ENCODE measurements around the gene MXD3. TPM values are rescaled to one million over a fixed set of nuclear protein-coding genes. Genes with fewer than 3 reads are reported as not detected.

MXD3 gene
- total and polyA plus RNA-seq, 10 of the 15 experiments (the other 5 are each of a cell fraction or from before 2014, with no cell fraction given), result 0.24 to 29.8 (median 13.5) TPM

DNA sequence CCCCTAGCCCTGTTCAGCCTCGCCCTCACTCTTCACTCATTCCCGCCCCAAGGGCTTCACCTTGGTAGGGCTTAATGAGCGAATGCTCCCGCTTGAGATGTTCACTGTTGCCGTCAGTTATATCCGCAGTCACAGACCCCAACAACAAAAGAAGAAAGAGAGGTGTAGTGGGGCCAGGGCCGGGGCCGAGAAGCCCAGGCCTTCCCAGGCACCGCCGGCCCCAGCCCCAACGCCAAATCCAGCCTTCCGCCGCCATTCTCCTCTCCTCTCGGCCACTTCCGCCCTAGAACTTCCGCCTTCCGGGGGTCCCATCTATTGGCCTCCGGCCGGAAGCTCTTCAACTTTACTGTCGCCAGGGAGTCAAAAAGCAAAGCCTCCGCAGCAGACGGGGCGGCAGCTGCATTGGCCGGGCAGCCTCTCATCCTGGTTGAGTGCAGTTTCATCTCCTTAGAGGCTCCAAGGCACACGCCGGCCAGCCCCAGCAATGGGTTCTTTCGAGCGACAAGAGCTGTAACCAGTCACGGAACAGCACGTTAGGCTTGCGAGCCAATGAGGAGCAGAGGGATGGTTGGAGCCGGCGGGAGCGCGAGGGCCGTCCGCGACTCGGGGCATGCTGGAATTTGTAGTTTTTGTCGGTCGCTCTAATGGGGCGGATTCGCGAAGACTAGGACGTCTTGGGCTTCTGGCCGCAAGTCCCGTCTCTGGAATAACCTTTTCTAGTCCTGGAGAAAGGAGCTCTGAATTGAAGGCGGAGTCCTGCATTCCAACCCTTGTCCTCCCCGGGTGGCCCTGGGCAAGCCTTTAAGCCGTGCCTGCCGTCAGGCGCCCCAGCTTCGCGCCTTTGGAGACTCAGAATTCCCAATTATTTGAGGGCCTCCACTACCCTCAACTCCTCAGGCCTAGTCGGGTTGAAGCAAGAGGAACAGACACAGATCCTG, 40.0 kb upstream of the MXD3 start, which contains the start of gene LMAN2 (continued):
- TF ChIP-seq ZBTB4 (CRISPR knock-in tag; IDR thresholded peaks at IDR 0.05) (no peak), RBBP5 (conservative IDR thresholded peaks at IDR 0.05) (0 out of 2 replicates have a peak, but pooled peaks have one; percentile 78), JUNB (IDR thresholded peaks at IDR 0.05) (no peak), ZSCAN29 (IDR thresholded peaks at IDR 0.05) (no peak), RUNX3 (IDR thresholded peaks at IDR 0.05; ENCODE audit: low read length) (peak; percentile 69), CHD2 (IDR thresholded peaks at IDR 0.05; ENCODE audit: borderline replicate concordance, low read depth, low read length) (peak; percentile 95), ESRRA (IDR thresholded peaks at IDR 0.05; ENCODE audit: low read length) (no peak), SIN3A (IDR thresholded peaks at IDR 0.05; ENCODE audit: low read depth, low read length) (peak; percentile 74; the same call in 1 of the 2 replicates), PAX5 (IDR thresholded peaks at IDR 0.05; ENCODE audit: borderline replicate concordance, low read depth, low read length) (0 out of 2 replicates have a peak, but pooled peaks have one; percentile 4), BCL11A (IDR thresholded peaks at IDR 0.05; ENCODE audit: low read depth, low read length) (no peak), NRF1 (conservative IDR thresholded peaks at IDR 0.05; ENCODE audit: low read depth, low read length) (no peak), MTA2 (IDR thresholded peaks at IDR 0.05; ENCODE audit: low read depth) (no peak; the same call in 1 of the 2 replicates), STAT1 (conservative IDR thresholded peaks at IDR 0.05) (0 out of 2 replicates have a peak, but pooled peaks have one; percentile 78), SMARCA5 (IDR thresholded peaks at IDR 0.05) (peak; percentile 52), PML (IDR thresholded peaks at IDR 0.05; ENCODE audit: low read length) (peak; percentile 80; the same call in 1 of the 2 replicates), NFXL1 (IDR thresholded peaks at IDR 0.05; ENCODE audit: borderline replicate concordance) (no peak), ZNF384 (IDR thresholded peaks at IDR 0.05; ENCODE audit: borderline replicate concordance, low read depth, low read length) (0 out of 2 replicates have a peak, but pooled peaks have one; percentile 25), GABPA (IDR thresholded peaks at IDR 0.05; ENCODE audit: low read depth) (peak; percentile 99), BACH1 (IDR thresholded peaks at IDR 0.05; ENCODE audit: borderline replicate concordance) (peak; percentile 71), KLF5 (IDR thresholded peaks at IDR 0.05; ENCODE audit: partially characterized antibody) (peak; percentile 84), JUND (IDR thresholded peaks at IDR 0.05; ENCODE audit: low read depth, low read length) (no peak), CBX3 (IDR thresholded peaks at IDR 0.05; ENCODE audit: borderline replicate concordance, low read depth) (no peak)
- TF ChIP-seq, protein P1, sequence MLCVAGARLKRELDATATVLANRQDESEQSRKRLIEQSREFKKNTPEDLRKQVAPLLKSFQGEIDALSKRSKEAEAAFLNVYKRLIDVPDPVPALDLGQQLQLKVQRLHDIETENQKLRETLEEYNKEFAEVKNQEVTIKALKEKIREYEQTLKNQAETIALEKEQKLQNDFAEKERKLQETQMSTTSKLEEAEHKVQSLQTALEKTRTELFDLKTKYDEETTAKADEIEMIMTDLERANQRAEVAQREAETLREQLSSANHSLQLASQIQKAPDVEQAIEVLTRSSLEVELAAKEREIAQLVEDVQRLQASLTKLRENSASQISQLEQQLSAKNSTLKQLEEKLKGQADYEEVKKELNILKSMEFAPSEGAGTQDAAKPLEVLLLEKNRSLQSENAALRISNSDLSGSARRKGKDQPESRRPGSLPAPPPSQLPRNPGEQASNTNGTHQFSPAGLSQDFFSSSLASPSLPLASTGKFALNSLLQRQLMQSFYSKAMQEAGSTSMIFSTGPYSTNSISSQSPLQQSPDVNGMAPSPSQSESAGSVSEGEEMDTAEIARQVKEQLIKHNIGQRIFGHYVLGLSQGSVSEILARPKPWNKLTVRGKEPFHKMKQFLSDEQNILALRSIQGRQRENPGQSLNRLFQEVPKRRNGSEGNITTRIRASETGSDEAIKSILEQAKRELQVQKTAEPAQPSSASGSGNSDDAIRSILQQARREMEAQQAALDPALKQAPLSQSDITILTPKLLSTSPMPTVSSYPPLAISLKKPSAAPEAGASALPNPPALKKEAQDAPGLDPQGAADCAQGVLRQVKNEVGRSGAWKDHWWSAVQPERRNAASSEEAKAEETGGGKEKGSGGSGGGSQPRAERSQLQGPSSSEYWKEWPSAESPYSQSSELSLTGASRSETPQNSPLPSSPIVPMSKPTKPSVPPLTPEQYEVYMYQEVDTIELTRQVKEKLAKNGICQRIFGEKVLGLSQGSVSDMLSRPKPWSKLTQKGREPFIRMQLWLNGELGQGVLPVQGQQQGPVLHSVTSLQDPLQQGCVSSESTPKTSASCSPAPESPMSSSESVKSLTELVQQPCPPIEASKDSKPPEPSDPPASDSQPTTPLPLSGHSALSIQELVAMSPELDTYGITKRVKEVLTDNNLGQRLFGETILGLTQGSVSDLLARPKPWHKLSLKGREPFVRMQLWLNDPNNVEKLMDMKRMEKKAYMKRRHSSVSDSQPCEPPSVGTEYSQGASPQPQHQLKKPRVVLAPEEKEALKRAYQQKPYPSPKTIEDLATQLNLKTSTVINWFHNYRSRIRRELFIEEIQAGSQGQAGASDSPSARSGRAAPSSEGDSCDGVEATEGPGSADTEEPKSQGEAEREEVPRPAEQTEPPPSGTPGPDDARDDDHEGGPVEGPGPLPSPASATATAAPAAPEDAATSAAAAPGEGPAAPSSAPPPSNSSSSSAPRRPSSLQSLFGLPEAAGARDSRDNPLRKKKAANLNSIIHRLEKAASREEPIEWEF (IDR thresholded peaks at IDR 0.05; ENCODE audit: insufficient replicate concordance, low read depth, low read length), result no peak

Measured in GM12878 (cell line).